ENCODE measurements around the gene PRICKLE4. TPM values are rescaled to one million over a fixed set of nuclear protein-coding genes. Genes with fewer than 3 reads are reported as not detected.

The PRICKLE4 gene
- total and polyA plus RNA-seq, 2 of the 13 experiments (the other 11 are each of a cell fraction or from before 2014, with no cell fraction given): 0.92 to 1.2 TPM

- no peak for TF ChIP-seq PRDM4 (CRISPR knock-in tag; IDR thresholded peaks at IDR 0.05; ENCODE audit: borderline replicate concordance)
- TF ChIP-seq ATF2 (CRISPR knock-in tag; IDR thresholded peaks at IDR 0.05): no peak
- no peak for TF ChIP-seq NFE2 (CRISPR knock-in tag; IDR thresholded peaks at IDR 0.05)
- TF ChIP-seq ZNF614 (CRISPR knock-in tag; IDR thresholded peaks at IDR 0.05; ENCODE audit: borderline replicate concordance): no peak
- TF ChIP-seq ZBTB42 (CRISPR knock-in tag; IDR thresholded peaks at IDR 0.05): no peak
- TF ChIP-seq ZBED4 (CRISPR knock-in tag; IDR thresholded peaks at IDR 0.05; ENCODE audit: borderline replicate concordance): no peak
- no peak for TF ChIP-seq NCOA1 (CRISPR knock-in tag; IDR thresholded peaks at IDR 0.05)
- 0 out of 2 replicates have a peak, but pooled peaks have one; percentile 18 for TF ChIP-seq ZBTB25 (CRISPR knock-in tag; IDR thresholded peaks at IDR 0.05)
- TF ChIP-seq ARID2 (CRISPR knock-in tag; IDR thresholded peaks at IDR 0.05; ENCODE audit: borderline replicate concordance): no peak
- no peak for TF ChIP-seq GABPA (IDR thresholded peaks at IDR 0.05; ENCODE audit: low read depth, low read length)
- peak; percentile 46; the same call in 1 of the 2 replicates for TF ChIP-seq GABPA (CRISPR knock-in tag; IDR thresholded peaks at IDR 0.05; ENCODE audit: low read depth)
- no peak for TF ChIP-seq ZNF775 (CRISPR knock-in tag; IDR thresholded peaks at IDR 0.05; ENCODE audit: borderline replicate concordance)
- no peak for TF ChIP-seq SNAPC4 (CRISPR knock-in tag; IDR thresholded peaks at IDR 0.05)
Measured at GRCh38 chr6:41741625-41742490, 38.7 kb upstream of the PRICKLE4 start (continued).

Measured in HepG2 (cell line).